Measurements from ENCODE around the gene UGT1A9. TPM values are rescaled to one million over a fixed set of nuclear protein-coding genes. Genes with fewer than 3 reads are reported as not detected.

The UGT1A9 gene
- total RNA-seq, 2 donors from 2014 or later: not detected

DNA sequence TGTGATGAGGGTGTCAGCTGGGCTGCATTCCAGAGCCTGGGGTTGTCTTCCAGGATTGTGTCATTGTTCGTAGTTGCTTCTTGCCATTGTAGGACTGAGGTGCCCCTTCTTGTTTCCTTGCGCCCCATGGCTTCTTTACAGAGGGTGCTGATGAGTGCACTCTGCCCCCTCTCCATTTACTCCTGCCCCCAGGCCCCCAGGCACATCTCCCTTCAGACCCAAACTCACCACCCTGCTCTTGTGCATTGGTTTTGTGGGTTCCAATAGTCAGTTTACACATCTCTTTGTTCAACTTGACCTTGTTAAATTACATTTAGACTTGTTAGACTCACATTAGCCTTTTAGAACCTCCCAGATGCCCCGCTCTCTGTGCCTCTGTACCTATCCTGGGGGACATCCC is 149.5 kb downstream of the UGT1A9 start:
- Histone ChIP-seq H3K27me3 (replicated peaks; ENCODE audit: insufficient read depth) (no peaks in the 10 kb centered on the region), H3K9me3 (no peaks in the 10 kb centered on the region), H3K4me1 (ENCODE audit: control insufficient read depth in 1 of 2, low read depth in 2 of 2) (no peaks in the 10 kb centered on the region), H3K4me3 (no peak overlapping the region), H3K36me3 (no peaks in the 10 kb centered on the region), H3K27ac (no peak overlapping the region)
- DNase-seq (ENCODE audit: low spot score) (no peak), ATAC-seq (ENCODE audit: insufficient number of reproducible peaks, low FRiP score, low read depth) (no peak)
- TF ChIP-seq CTCF (IDR thresholded peaks at IDR 0.05): no peak

- no peak overlapping the region for H3K4me3 ChIP-seq
- H3K36me3 ChIP-seq: no peaks in the 10 kb centered on the region
- H3K27ac ChIP-seq: no peak overlapping the region
- no peaks in the 10 kb centered on the region for H3K27me3 ChIP-seq (replicated peaks; ENCODE audit: insufficient read depth)
- no peaks in the 10 kb centered on the region for H3K9me3 ChIP-seq
- H3K4me1 ChIP-seq (ENCODE audit: control insufficient read depth in 1 of 2, low read depth in 2 of 2): no peaks in the 10 kb centered on the region
- no peak for TF ChIP-seq CTCF (IDR thresholded peaks at IDR 0.05)
- DNase-seq (ENCODE audit: low spot score) (no peak), ATAC-seq (ENCODE audit: insufficient number of reproducible peaks, low FRiP score, low read depth) (no peak)
Measured at GRCh38 chr2:233821709-233822100, 150.0 kb downstream of the UGT1A9 start.

- Histone ChIP-seq H3K4me1 (ENCODE audit: control insufficient read depth in 1 of 2, low read depth in 2 of 2) (no peaks in the 10 kb centered on the region), H3K36me3 (no peaks in the 10 kb centered on the region), H3K4me3 (no peak overlapping the region), H3K27me3 (replicated peaks; ENCODE audit: insufficient read depth) (no peaks in the 10 kb centered on the region), H3K27ac (no peak overlapping the region), H3K9me3 (no peaks in the 10 kb centered on the region)
- TF ChIP-seq CTCF (IDR thresholded peaks at IDR 0.05): no peak
- DNase-seq (ENCODE audit: low spot score) (no peak), ATAC-seq (ENCODE audit: insufficient number of reproducible peaks, low FRiP score, low read depth) (no peak)
Measured at GRCh38 chr2:233822101-233822771, 150.5 kb downstream of the UGT1A9 start.

Other genes starting within 250 kb of the UGT1A9 start
- gene USP40, start 105.1 kb upstream of the UGT1A9 start, total RNA-seq: 10 to 100 TPM; 23.3 to 30.0 TPM
- not detected for gene UGT1A8, start 54.3 kb upstream of the UGT1A9 start, total RNA-seq
- under 1 TPM in 1 of 2 donors, not detected in 1; 0.41 TPM for gene UGT1A10, start 35.5 kb upstream of the UGT1A9 start, total RNA-seq
- under 1 TPM in 1 of 2 donors, not detected in 1; 0.35 TPM for gene UGT1A7, start 10.0 kb downstream of the UGT1A9 start, total RNA-seq
- not detected for gene UGT1A6, start 21.0 kb downstream of the UGT1A9 start, total RNA-seq
- not detected for gene UGT1A5, start 41.0 kb downstream of the UGT1A9 start, total RNA-seq
- not detected for gene UGT1A4, start 46.8 kb downstream of the UGT1A9 start, total RNA-seq
- not detected for gene UGT1A3, start 57.1 kb downstream of the UGT1A9 start, total RNA-seq
- gene UGT1A1, start 88.4 kb downstream of the UGT1A9 start, total RNA-seq: not detected
- gene MROH2A, start 106.4 kb downstream of the UGT1A9 start, total RNA-seq: not detected
- gene HJURP, start 182.6 kb downstream of the UGT1A9 start, total RNA-seq: 1 to 10 TPM in 1 of 2 donors, under 1 TPM in 1; 0.95 to 1.6 TPM
- gene TRPM8, start 245.5 kb downstream of the UGT1A9 start, total RNA-seq: not detected

Data from thoracic aorta (tissue), 2 donors.